Measurements from ENCODE around the gene GPR85.

DNA sequence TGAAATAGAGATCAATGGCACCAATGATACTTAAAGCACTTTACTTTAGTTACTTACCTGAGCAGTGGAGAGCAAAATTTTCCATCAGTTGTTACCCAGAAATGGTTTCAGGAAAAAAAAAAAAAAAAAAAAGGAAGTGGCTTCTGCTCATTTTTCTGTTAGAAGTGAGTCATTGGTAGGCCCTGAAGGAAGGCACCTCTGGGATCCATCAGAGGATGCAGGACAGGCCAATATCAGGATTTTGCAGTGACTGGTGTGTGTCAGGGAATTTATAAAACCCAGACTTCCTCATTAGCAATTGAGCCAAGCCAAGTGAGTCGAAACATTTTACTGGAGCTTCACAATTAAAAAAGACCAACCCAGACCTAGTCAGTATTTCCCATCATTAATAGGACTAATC is 34.0 kb upstream of the GPR85 start:
- TF ChIP-seq, protein P1, sequence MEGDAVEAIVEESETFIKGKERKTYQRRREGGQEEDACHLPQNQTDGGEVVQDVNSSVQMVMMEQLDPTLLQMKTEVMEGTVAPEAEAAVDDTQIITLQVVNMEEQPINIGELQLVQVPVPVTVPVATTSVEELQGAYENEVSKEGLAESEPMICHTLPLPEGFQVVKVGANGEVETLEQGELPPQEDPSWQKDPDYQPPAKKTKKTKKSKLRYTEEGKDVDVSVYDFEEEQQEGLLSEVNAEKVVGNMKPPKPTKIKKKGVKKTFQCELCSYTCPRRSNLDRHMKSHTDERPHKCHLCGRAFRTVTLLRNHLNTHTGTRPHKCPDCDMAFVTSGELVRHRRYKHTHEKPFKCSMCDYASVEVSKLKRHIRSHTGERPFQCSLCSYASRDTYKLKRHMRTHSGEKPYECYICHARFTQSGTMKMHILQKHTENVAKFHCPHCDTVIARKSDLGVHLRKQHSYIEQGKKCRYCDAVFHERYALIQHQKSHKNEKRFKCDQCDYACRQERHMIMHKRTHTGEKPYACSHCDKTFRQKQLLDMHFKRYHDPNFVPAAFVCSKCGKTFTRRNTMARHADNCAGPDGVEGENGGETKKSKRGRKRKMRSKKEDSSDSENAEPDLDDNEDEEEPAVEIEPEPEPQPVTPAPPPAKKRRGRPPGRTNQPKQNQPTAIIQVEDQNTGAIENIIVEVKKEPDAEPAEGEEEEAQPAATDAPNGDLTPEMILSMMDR (IDR thresholded peaks at IDR 0.05) = no peak
- TF ChIP-seq EP300 (IDR thresholded peaks at IDR 0.05) = no peak
